Measurements from ENCODE around the gene NDE1.
A peak's percentile ranks its signal among the peaks of the same experiment; 100 is the strongest.
"Not testable (repeated sequence)": the region's sequence is repeated elsewhere in the genome, so short reads cannot be mapped to it uniquely, and the experiment has no call there.

The NDE1 gene, protein sequence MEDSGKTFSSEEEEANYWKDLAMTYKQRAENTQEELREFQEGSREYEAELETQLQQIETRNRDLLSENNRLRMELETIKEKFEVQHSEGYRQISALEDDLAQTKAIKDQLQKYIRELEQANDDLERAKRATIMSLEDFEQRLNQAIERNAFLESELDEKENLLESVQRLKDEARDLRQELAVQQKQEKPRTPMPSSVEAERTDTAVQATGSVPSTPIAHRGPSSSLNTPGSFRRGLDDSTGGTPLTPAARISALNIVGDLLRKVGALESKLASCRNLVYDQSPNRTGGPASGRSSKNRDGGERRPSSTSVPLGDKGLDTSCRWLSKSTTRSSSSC

DNA sequence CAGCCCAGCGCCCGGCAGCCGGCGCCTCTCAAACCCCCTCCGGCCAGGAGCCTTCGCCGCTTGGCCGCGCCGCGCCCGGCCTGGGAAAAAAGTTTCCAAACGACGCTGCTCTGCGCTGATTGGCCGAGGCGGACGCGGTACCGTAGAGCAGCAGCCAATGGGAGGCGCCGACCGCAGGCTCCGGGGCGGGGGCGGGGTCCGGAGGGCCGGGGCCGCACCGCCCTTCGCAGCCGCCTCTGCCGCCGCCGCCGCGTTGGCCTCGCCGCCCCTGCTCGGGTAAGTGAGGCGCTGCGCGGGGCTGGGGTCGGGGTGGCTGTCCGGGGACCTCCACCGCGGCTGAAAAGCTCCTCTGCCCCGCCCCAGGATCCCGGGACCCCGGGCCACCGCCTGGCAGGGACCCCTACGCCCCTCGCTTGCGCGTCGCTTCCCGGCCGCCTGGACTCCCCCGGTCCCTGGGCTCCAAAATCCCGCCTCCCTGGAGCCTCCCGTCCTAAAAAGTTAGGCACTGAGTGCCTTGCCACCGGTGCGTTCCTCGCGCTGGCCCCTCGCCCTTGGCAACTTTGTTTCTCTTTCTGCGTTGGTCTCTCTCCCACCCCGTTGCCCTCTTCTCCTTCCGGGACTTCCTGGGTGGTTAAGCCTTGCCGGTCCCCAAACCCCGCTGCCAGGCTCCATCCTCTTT is at the start of gene NDE1:
Gene NDE1 (plus strand): TSS at position 227 of the 679 bp plus-strand sequence. CDS start 14,534 bp downstream, outside the sequence.
- peak; percentile 96 for DNase-seq

DNA sequence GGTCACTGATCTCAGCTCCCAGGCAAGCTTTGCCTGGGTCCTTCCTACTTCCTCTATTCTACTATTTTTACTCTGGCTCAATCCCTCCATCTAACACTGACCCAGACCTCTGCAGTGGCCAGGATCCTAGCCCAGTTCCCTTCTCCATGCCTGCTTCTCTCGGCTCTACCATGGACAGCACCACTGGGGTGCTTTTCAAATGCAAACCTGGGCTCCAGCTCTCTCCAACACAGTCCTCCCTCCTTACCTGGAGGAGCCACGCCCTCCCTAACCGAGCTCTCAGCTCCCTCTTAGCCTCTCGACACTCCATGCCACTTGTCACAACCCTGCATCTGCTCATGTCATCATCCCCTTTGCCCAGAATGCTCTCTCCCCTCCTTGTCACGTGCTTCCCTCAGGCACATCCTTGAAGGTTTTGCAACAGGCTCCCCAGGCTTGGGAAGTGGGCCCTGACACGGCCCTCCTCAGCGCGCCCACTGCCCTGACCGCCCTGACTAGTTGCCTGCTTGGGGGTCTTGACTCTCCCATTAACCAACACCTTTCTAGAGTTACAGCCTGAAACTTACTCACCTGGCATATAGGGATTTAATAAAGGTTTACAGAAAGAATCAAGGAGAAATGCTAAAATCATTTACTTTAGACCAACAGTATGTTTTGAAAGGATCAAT is 48.7 kb upstream of the NDE1 start:
- DNase-seq = no peak

DNA sequence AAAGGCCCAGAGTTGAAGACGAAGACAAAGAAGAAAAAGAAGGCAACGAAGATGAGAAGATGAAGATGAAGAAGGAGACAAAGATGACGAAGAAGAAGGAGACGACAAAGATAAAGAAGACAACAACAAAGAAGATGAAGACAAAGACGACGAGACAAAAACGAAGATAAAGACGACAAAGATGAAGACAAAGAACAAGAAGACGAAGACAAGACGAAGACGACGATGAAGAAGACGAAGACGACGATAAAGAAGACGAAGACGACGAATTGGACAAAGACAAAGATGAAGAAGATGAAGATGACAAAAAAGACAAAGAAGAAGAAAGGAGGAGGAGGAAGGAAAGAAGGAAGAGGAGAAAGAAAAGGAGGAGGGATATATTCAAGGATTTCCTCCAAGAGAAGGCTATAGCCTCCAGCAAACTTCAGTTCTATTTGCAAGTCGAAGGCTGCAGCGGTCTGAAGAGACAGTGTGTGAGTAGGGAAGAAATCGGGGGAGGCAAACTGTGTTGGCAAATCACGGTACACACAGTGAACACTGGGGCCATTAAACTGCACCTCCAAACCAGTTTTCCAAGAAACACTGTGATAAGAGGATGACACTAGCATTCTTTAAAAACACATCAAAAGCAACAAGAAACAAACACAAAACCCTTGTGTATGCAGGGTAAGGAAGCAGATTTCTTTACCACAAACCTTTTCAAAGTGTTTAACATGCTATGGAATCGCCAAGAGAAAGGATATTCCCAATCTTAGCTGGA is 47.6 kb upstream of the NDE1 start:
- no peak for DNase-seq

DNA sequence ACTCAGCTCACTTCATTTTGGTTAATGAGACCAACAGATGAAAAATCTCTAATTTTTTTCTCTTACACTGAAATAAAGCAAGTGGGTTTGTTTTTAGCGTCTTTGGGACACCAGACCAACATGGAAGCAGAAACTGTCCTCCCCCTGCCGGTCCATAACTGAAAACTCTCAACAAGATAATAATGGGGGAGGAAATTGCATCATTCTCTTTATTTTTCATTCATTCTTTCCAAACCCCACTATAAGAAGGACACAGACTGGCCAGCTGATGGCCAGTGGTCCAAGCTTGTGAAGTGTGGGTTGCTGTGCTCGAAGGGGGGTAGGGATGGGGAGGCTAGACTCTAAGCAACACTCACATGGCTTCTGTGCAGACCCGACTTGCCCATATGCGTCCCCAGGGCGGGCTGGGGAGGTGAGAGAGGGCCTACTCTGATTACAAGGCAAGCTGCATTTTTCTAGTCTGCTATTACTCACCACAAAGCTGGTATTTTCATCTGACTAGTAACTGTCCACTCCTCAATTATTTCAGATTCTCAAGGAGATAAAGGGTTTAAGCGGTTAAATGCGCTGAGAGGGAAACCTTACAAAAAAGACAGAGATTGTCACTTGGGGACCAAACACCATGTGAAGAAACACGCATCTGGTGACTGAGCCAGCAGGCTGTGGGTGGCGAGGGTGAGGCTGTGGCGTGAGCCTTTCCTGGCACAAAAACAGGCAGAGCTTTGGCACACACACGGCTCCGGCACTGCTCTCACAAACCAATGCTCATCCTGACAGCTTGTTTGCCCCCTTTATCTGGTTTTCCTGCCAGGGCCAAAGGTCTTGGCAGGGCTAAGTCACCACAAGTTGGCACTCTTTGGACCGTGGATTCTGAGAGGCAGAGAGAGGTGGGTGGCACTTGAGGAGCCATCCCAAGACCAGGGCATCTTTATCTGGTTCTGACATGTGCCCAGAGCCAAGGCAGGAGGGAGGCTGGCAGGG is 45.3 kb upstream of the NDE1 start:
- peak; percentile 87 for DNase-seq

DNA sequence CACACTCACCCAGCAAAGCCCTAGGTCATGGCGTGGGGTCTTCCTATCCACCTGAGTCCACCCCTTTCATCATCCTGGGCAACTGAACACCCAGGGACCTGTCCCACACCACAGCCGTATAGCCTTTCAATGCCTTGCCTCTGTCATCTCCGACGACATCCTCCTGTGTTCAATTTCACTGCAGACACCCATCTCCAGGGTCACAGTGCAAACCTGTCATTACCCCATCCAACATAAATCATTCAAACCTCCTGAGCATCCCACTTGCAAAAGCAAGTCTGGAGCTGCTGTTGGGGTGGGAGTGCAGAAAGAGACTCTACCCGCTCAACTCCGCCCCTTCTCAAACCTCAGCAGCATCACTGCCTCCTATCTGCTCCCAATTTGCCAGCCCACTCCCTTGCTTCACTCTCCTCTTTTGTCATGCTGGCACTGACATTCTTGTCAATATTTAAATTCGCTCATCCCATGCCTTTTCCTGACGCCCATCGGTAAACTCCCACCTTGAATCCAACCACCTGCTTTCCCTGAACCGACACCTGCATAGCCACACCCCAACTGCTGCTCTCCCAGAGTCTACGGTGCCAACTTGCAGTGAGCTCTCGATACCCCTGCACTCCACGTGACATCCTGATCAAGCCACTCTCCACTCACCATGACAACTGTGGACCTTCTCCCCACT is 44.1 kb upstream of the NDE1 start:
- DNase-seq = no peak

DNA sequence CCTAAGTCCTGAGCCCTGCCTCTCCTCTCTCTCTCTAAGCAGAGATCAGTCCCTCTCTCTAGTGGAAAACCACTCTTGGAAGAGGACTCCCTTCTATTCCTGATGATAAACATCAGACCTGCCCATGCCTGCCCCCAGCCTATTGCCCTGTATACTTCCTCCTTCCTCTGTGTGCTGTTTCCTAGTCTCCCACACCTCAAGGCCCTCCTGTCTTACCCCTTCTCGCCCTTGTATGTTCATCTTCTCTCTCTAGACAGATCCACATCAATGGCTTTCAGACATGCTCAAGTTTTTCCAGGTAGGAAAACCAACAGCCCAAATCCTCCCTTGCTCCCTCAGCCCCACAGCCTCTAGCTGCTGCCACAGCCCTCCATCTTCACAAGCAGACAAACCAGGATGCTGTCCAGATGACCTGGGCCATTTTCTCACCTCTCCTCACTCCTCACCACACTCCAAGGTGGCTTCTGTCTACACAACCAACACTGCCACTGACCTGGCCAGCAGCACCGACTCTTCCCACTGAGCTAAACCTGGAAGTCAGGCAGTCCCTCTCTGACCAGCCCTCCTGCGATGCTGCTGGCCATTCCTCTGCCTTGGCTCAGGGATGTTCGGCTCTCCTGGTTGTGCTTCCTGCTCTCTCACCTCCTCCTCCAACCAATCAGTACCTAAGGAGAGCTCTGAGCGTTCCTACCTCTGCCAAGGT is 43.4 kb upstream of the NDE1 start:
- no peak for DNase-seq

DNA sequence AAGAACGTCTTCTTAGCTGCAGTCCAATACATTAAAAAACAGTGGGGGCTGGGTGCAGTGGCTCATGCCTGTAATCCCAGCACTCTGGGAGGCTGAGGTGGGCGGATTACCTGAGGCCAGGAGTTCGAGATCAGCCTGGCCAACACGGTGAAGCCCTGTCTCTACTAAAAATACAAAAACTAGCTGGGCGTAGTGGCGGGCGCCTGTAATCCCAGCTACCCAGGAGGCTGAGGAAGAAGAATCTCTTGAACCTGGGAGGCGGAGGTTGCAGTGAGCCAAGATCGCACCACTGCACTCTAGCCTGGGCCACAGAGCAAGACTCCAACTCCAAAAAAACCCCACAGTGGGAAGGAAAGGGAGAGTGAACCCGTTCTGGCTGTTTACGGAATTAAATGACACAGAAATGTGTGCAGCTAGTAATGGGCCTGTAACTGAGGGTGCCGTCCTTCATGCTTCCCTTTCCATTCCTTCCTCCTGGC is 42.8 kb upstream of the NDE1 start:
- DNase-seq = not testable (repeated sequence)

DNA sequence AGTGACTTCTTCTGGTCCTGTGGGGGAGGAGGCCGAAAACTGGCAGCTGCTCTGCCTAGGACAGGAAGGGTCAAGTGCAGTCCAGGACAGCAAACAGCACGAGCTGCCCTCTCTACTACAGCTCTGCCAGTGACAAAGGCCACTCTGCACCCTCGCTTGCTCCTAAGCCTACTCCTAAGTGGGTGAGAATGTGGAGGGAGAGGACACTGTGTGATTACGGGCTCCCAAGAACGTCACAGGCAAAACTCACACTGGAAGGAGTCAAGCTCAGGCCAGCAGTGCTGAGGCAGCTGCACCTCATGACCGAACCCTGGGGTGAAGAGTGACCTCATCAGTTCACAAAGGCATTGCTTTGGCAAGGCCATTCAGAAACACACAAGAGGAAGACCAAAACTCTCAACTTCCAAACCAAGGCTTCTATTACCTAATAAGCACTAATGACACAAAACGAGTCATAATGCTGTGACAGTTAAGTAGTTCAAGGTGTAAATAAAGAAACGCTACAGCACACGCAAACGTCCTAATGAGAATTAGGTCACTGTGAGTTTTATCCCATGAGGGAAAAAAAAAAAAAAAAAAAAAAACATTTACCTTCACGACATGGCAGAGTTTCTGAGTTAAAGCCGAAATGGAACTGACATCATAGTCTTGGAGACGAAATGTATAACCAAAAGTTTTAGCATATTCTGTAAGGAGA is 42.2 kb upstream of the NDE1 start:
- DNase-seq = no peak

DNA sequence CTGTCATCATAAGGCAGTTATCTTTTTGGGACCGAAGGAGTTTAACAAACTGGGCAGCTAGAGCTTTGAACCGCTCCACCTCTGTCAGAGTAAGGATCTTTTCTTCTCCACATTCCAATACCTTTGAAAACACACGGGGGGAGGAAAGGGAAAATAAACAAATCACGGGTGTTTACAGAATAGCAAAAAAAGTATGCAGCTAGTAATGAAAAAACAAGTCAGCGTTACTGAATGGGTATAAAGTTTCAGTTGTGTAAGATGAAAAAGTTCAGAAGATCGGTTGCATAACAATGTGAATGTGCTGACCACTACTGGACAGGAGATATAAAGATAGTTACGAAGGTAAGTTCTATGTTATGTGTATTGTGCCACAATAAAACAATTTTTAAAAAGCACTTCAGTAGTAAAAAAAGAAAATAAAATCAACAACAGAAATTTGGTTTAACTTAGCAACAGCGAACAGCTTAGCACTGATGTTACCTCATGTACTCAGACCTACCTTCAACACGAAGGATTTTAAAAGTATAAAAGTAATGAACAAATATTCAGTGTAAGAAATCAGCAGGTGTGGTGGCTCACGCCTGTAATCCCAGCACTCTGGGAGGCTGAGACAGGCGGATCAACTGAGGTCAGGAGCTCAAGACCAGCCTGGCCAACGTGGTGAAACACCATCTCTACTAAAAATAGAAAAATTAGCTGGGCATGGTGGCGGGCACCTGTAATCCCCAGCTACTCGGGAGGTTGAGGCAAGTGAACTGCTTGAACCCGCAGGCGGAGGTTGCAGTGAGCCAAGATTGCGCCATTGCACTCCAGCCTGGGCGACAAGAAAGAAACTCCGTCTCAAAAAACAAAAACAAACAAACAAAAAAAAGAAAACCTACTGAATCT is 41.4 kb upstream of the NDE1 start:
- no peak for DNase-seq

DNA sequence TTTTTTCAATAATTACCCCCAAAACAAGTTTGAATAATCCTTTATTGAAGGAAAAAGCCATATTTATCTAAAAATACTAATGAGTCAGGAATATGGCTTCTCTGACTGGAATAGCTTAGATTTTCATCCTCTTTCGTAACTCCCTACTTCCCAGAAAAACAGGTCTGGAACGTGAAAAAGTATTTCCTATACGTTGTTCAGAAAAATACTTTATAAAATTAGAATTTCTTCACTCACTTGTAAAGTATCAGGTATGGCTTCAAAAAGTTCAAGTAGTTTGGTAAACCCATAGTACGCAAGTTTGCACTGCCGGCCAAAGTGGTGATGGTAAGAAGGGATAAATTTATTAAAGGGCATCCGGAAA is 40.8 kb upstream of the NDE1 start:
- no peak for DNase-seq

DNA sequence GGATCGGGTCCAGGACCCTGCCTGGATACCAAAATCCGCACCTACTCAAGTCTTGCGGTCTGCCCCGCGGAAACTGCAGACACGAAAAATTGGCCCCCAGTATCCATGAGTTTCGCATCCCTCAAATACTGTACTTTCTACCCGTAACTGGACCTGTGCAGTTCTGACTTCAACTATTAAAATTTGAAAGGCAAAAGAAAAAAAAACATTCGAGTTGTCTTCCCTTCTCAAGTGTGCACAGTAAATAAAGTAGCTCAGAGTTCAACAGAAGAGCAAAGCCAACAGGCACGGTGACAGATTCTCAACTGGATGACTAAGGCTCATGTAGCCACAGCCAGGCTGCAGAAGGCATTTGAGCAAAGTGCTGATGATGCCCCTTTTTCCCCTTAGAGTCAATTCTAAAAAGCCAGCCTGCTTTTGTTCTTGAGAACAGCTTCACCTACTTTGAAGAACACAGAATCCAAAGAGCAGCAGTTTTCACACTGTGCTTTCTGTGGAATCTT is 39.6 kb upstream of the NDE1 start:
- no peak for DNase-seq

DNA sequence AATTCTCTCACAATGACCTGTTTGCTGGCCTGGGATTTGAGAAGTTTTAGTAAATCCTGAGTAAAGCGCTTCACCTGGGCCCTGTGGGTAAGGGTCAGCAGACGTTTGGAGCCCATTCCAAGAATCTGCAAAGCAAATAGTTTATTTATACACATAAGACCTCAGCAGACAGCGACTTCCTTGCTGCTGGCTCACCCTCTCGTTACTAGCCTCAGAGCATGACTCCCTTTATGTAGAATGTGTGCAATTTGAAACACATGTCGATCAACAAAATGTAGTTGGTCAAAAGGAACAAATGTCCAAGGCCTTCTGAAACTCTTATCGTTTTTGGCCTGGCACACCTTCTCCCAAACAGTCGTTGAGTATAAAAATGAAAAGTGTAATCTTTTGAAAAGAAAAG is 38.4 kb upstream of the NDE1 start:
- no peak for DNase-seq

DNA sequence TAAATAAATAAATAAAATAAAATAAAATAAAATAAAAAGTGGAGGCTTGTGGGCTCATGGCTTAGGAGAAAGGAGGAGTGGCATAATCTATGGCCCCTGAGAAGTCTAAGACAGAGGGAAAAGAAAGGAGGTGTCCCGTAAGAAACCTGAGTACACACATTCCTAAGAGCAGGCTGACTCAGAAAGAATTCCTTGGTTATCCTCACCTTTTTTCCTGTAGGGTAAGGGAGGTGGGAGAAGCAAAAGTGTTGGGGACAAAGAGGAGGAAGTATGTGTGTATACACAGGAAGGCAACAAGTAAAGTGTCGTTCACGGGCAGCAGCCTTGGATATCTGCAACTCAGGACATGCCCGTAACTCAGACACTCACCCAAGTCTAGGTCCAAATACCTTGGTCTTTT is 36.4 kb upstream of the NDE1 start:
- no peak for DNase-seq

DNA sequence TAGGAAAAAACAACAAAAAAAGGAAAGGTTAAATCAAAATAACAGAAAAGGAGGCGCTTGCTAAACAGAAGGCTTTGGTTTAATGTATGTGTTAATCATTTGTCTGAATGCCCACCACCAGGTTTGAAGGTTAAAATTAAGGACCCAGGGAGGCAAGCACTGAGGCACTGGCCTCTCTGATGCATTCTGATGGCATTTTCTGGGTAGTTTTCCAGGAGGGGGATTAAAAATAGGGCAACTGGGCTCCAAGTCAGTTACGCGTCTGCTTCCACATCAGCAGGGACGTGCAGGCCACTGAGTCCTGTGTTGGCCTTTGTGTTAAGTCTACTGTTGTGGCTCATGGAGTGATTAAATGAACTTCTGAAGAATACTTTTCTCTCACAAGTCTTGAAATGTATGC is 34.0 kb upstream of the NDE1 start:
- no peak for DNase-seq

DNA sequence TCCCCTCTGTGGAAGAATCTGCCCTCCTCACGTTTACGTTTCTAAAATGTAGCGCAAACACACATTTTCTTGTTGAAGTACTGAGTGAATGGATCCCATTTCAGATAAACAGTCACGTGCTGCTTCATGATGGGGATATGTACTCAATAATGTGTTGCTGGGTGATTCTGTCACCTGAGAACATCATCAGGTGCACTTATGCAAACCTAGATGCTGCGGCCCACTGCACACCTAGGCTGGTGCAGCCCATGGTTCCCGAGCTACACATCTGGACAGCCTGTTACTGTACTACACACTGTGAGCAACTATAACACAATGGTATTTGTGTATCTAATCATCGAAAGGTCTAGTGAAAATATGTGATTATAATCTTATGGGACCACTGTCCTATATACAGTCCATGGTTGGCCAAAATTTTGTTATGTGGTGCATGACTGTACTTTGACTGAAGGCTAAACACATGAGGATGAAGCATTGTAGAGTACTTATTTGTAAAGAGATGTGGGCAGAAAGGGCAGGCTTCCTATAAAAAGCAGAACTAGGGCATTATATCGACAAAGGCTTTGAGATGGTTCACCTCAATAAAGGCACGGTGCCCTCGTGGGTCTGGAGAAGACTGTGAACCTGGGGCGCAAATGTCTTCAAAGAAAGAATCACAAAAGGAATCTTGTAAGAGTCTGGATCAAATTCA is 33.4 kb upstream of the NDE1 start:
- no peak for DNase-seq

DNA sequence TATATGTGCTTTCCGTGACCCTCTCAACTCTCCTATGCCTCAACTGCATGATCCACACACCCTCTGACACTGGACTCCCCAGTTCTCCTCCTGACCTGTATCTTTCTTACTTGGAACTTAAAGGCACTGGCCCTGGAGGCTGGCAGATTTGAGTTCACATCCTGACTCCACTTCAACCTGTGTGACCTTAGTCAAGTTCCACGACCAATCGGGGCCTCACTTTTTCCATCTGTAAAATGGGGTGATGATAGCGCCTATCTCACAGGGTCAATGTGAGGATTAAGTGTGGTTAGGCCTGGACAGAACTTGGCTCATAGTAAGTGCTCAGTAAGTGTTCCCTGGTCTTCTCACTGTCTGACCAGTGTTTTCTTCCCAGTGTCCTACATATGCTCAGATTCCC is 32.1 kb upstream of the NDE1 start:
- no peak for DNase-seq

DNA sequence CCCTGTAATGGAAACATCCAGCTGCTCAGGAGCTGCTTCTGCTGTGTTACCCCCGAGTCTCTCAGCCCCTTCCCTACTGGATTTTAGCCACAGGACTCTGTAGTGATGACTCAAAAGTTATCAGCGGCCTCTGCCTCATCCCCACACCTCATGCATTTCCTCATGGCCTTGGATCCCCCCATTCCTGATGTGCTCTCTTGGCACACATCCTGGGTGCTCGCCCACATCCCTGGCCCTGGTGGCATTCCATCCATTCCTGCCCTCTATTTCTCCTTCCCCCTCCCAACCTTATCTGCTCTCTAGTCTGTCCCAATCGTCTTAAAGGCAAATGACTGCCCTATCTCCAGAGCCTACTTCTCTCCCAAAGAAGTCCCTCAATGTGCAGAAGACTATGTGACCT is 31.7 kb upstream of the NDE1 start:
- DNase-seq = no peak

DNA sequence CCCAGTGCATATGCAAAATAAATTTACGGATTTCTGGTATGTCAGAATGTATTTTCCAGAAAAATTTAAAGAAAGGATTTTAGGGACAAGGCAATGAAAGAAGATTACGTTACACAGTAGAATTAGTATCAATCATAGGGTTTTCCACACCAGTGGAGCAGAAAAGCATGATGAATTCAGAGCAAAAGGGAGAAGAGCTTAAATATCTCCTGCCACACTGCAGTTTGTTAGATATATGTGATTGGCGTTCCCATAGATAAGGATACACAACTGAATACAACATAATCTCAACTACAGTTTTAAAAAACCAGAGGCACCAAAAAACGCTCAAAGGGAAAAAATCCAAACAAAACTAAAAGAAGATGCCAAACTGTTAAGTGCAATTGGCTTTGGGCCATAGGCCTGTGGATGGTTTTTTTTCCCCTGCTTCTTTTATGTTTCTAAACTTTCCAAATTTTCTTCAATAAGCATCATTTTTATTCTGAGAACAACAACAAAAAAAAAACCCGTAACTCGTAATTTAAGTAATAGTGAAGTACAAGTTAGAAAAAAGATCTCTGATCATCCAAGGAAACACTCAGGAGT is 29.3 kb upstream of the NDE1 start:
- DNase-seq = no peak

Measured in hematopoietic multipotent progenitor cell treated with erythropoietin and hydrocortisone succinate and interleukin-3 and kit ligand, for 4 days (in vitro differentiated cells).